HG02759 (cell line): ENCODE results near the gene ASB6.

Experiments
- ATAC-seq: cut with Tn5 transposase; IDR thresholded peaks from one replicate; pipeline ENCODE4 v1.9.1; 2021; ENCODE audit warnings: mild to moderate bottlenecking, moderate library complexity; ENCODE audit not compliant: unreplicated experiment

Gene ASB6

GRCh38 chr9:129641750-129642585 lies at the start of gene ASB6:
TSS of gene ASB6 (minus strand) at chr9:129642151. CDS start at chr9:129641999, 152 bp downstream.
- ATAC-seq: peak; percentile 92

DNA sequence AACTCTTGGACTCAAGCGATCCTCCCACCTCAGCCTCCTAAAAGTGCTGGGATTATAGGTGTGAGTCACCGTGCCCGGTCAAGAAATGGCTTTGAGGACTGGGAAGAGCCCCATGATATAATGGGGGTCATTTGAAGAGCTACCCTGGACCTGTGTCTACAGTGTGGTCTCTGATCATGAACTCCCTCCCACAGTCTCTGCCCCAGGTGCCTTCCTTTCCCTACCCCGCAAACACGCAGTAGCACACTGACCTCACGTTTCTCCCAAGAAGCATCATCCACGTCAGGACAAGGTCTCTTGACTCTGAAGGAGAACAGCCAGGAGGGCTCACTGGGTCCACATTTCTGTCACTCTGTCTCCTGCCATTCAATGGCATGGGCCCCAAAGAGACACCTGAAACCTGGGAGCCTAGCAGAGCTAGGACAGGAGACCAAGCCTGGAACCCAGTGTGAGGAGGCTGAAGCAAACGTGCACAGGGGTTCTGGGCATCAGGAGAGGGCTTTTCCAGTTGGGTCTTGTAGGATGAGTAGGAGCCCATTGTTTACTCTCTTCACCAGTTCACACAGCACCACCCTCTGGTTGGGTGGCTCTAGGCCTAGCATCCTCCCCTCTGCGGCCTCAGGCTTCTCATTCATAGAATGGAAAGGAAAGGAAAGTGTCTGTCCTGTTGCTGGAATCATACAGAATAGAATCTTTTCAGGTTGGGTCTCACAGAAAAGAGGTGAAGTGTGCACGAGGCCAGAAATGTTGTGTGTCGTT lies 46.5 kb upstream of the ASB6 start:
- ATAC-seq: no peak

DNA sequence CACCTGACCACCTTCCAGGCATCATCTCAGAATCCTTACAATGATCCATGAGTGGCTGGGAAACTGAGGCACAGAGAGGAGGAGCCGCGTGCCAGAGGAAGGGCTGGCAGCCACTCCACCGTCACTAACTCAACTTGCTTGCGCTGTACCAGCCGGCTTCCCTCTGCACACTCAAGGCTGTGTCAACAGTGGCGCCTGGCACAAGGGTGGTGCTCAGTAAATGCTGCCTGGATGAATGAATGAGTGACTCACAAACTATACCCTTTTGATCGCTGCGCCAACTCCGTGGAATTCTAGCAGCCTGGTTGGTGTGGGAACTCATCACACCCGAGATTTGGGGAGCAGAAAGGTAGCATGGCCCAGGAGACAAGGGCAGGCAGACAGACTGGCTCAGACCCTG lies 45.4 kb upstream of the ASB6 start:
- ATAC-seq: no peak

GRCh38 chr9:129686736-129687135 lies 44.8 kb upstream of the ASB6 start:
- no peak for ATAC-seq

- ATAC-seq: no peak
Observed at GRCh38 chr9:129685933-129686259, 43.9 kb upstream of the ASB6 start.

GRCh38 chr9:129685220-129685932 lies 43.4 kb upstream of the ASB6 start:
- no peak for ATAC-seq

- no peak for ATAC-seq
Observed at GRCh38 chr9:129682381-129682780, 40.4 kb upstream of the ASB6 start.

DNA sequence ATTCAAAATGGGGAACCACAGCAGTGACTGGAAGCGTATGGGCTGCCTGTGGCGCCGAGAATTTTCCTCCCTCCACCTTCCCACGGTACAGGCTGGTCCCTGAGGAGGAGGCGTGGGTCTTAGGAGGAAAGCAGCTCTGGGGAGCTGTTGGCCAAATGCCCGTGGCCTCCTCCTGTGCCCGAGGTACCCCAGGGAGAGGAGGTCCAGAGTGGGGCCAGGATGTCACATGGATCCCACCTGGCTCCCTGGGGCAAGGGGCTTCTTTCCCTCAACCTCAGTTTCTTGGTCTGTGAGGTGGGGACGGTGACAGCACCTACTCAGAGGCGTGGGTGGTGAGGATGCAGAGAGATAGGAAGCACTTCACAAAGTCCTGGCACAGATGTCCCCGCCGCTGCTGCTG lies 40.0 kb upstream of the ASB6 start:
- ATAC-seq: no peak

DNA sequence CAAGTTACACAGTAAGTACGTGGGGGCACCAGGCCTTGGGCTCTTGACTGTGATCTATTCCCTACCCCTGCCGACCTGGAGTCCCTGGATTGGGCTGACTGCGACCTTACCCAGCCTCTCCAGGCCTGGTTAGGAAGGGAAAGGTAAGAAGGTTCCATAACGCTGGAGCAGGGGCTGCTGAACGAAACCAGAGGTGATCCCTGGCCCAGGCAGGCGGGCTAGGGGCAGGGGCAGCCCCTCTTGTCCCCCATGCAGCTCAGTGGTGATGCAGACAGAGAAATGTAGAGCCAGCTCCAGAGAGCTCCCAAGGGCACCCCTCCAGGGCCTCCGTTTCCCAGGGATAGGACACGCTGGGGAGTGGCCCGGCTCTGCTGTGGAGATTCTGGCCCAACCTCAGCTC lies 37.6 kb upstream of the ASB6 start:
- no peak for ATAC-seq

DNA sequence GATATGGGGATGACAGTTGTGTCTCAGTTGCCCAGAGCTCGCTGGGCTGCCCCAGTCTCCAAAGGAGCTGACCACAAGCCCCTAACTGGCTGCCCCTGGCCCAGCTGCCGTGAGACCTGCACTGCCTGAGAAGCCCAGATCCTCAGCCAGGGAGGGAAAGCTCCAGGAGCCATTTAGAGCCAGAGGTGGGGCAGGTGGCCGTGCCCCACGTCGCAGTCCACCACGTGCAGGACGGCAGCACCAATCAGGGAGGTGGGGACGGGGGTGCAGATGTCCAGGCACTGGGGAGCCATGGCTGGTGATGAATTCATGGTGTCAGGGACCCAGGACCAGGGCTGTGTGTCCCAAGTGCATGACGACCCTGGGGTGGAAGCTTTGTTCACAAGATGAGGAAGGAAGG lies 36.9 kb upstream of the ASB6 start:
- ATAC-seq: no peak

DNA sequence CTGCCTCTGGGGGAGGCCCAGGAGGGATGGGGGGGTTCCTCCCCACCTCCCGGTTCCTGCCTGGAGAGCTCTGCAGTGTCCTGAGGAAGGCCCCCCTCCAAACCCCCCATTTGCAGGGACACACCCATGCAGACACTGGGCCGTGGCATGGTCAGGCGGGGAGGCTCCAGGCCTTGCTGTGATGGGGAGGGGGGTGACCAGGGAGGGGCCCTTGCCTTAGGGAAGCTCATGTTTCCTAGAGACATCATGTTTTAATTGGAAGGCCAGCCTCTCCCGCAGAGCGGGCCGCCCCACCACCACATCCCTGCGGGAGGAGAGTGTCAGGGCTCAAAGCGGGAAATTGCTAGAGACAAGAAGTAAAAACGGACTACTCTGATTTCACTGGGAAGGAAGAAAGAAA lies 35.5 kb upstream of the ASB6 start:
- ATAC-seq: no peak

GRCh38 chr9:129676975-129677374 lies 35.0 kb upstream of the ASB6 start:
- ATAC-seq: no peak

- ATAC-seq: no peak
Observed at GRCh38 chr9:129676287-129676686, 34.3 kb upstream of the ASB6 start.

DNA sequence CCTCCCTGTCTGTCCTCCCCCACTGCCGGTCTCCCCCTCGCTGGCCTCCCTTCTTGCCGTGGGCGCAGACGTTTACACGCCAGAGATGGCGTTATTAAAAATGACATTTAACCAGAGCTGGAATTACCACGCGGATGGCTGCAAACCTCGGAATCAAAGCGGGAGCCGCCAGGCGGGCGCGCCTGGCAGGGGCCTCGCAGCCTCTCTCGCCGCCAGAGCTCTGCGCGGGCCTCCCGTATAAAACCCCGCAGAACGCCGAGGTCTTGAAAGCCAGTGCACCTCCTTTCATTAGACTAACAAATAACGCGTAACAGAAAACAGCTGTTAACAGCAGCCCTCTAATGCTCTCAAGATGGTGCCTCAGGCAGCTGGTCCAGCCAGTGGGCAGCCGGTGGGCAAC lies 33.7 kb upstream of the ASB6 start:
- no peak for ATAC-seq

- no peak for ATAC-seq
Observed at GRCh38 chr9:129674229-129674628, 32.3 kb upstream of the ASB6 start.

DNA sequence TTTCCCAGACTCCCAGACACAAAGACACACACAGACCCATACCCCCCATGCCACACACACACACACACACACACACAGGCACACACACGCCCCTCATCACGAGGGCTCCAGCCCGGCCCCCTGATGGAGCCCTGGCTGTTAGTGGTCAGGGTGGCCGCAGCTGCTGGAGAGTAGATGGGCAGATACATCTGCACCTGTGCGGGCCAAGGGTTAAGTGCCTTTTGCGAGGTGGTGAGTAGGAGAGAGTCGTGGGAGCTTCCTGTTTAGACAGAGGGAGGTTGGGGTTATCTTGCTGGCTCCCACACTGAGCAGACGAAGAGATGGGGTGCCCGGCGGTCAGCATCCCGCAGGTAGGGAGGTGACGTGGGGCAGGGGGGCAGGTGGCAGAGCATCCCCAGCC lies 31.7 kb upstream of the ASB6 start:
- no peak for ATAC-seq

DNA sequence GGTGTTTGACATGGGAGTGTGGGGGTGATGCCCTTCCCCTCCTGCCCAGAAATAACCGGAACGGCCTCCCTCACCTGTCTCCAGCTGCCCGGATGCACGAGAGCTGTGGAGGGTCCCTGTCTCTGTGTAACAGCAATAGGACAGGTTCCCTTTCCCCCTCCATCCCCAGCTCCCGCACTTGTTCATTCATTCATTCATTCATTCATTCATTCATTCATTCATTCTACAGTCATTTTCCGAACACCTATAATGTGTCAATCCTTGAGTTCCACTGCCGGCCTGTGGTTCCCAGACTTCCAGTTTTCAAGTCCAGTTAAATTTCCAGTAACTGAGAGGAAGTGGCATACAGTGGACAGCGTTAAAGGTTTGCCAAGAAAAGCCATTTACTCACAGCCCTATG lies 30.8 kb upstream of the ASB6 start:
- no peak for ATAC-seq

DNA sequence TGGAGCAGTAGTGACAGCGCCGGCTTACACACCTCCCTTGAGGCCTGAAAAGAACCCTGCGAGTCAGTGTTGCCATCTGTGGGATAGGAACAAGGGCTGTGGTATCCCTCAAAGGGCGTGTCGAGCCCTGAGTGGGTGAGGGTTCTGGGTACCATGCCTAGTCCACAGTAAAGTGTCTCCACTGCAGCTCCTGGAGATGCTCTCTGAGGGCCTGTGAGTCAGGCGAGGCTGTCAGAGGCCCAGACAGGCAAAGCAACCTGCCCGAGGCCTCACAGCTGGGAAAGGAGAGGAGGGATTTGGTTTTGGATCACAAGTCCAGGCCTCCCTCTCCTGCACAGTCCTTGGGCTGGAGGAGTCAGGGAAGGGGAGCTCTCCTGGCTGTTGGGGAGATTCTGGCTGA lies 29.6 kb upstream of the ASB6 start:
- no peak for ATAC-seq

GRCh38 chr9:129671065-129671464 lies 29.1 kb upstream of the ASB6 start:
- ATAC-seq: no peak

DNA sequence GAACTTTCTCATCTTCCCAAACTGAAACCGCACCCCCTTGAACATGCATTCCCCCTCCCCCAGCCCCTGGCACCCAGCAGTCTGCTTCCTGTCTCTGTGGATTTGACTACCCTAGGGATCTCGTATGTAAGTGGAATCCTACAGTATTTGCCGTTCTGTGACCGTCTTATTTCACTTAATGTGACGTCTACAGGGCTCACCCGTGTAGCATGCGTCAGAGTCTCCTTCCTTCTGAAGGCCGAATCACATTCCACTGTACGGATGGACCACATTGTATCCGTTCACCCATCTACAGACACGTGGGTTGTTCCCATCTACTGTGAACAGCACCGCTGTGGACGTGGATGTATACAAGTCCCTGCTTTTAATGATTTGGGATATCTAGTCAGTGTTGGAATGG lies 28.0 kb upstream of the ASB6 start:
- ATAC-seq: no peak

- no peak for ATAC-seq
Observed at GRCh38 chr9:129669141-129669718, 27.3 kb upstream of the ASB6 start.
